B cell (primary cell): ENCODE data around the gene ACTBL2.

Experiments used
- EZH2 ChIP-seq: IDR thresholded peaks from 2 replicates; pipeline ENCODE4 v1.6.1; 2012; ENCODE audit warnings: borderline replicate concordance, low read depth, mild to moderate bottlenecking, moderate library complexity, low read length; ENCODE audit not compliant: insufficient read depth, poor library complexity, severe bottlenecking
- TF ChIP-seq, protein P1 (sequence below): fragments of 200-600 bp; IDR thresholded peaks from one replicate; pipeline ENCODE4 v1.8.0; 2022; ENCODE audit warnings: antibody characterized with exemption, mild to moderate bottlenecking

DNA sequence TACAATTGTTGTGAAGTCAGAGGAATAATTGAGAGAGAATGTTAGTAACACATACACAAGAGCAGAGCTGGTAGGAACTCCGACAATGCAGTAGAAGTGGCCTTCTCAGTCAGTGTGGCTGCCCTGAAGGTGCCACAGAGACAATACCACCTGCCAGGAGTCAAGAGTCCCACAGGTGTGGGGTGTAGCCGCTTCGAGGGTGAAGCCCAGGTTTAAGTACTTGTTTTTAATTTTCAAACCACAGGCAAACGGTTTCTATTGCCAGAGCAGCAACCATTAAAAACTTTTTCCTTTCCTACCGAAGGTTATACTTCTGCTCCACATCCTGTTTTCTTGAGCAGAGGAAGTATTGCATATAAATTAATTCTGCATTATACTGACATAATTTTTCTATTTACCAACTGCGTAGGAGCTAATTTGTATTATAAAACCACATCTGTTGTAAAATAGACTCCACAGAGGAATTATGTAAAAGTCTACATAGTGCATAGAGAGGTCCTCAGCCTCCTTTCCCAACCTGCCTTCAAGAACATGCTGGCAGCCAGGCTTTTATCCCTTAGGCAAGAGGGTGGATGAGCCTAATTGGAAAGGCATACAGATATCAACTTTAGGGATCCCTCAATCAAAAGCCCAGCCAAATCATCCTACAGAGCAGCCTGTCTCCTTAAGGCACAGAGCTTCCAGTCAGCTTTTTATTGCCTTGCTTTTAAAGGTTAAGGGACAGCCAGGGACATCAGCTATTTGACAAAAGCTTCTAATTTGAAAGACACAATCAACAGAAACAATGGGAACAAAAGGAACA, 12.9 kb upstream of the ACTBL2 start:
- TF ChIP-seq, protein P1, sequence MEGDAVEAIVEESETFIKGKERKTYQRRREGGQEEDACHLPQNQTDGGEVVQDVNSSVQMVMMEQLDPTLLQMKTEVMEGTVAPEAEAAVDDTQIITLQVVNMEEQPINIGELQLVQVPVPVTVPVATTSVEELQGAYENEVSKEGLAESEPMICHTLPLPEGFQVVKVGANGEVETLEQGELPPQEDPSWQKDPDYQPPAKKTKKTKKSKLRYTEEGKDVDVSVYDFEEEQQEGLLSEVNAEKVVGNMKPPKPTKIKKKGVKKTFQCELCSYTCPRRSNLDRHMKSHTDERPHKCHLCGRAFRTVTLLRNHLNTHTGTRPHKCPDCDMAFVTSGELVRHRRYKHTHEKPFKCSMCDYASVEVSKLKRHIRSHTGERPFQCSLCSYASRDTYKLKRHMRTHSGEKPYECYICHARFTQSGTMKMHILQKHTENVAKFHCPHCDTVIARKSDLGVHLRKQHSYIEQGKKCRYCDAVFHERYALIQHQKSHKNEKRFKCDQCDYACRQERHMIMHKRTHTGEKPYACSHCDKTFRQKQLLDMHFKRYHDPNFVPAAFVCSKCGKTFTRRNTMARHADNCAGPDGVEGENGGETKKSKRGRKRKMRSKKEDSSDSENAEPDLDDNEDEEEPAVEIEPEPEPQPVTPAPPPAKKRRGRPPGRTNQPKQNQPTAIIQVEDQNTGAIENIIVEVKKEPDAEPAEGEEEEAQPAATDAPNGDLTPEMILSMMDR = no peak
- TF ChIP-seq EZH2 = no peak
